GM21515 (cell line): ENCODE measurements around the gene ATXN7L1.
"Not testable (repeated sequence)": the region's sequence is repeated elsewhere in the genome, so short reads cannot be mapped to it uniquely, and the experiment has no call there.

ENCODE experiments used
- ATAC-seq: cut with Tn5 transposase; IDR thresholded peaks from one replicate; pipeline ENCODE4 v1.9.1; 2021; ENCODE audit not compliant: unreplicated experiment

The ATXN7L1 gene

GRCh38 chr7:105894131-105894530 lies 17.7 kb upstream of the ATXN7L1 start:
- ATAC-seq, result no peak

GRCh38 chr7:105892387-105892786 lies 16.0 kb upstream of the ATXN7L1 start:
- ATAC-seq, result no peak

- ATAC-seq, result no peak
Measured at GRCh38 chr7:105890290-105890997, 14.0 kb upstream of the ATXN7L1 start.

- no peak for ATAC-seq
Measured at GRCh38 chr7:105887569-105888189, 11.3 kb upstream of the ATXN7L1 start.

- ATAC-seq, result no peak
Measured at GRCh38 chr7:105886776-105887175, 10.4 kb upstream of the ATXN7L1 start.

- ATAC-seq, result no peak
Measured at GRCh38 chr7:105885387-105886111, 9.2 kb upstream of the ATXN7L1 start.

- ATAC-seq, result not testable (repeated sequence)
Measured at GRCh38 chr7:105883179-105883578, 6.8 kb upstream of the ATXN7L1 start.

GRCh38 chr7:105881439-105881838 lies 5.0 kb upstream of the ATXN7L1 start:
- no peak for ATAC-seq

GRCh38 chr7:105880571-105881330 lies 4.4 kb upstream of the ATXN7L1 start:
- ATAC-seq, result no peak

GRCh38 chr7:105879782-105880181 lies 3.4 kb upstream of the ATXN7L1 start:
- ATAC-seq, result no peak

GRCh38 chr7:105878746-105879605 lies 2.6 kb upstream of the ATXN7L1 start:
- ATAC-seq, result no peak

- no peak for ATAC-seq
Measured at GRCh38 chr7:105877736-105878135, 1.3 kb upstream of the ATXN7L1 start.

GRCh38 chr7:105876964-105877601 lies 684 bp upstream of the ATXN7L1 start:
- ATAC-seq, result no peak

- no peak for ATAC-seq
Measured at GRCh38 chr7:105875505-105875904, 894 bp downstream of the ATXN7L1 start.

GRCh38 chr7:105874055-105874454 lies 2.3 kb downstream of the ATXN7L1 start:
- no peak for ATAC-seq

GRCh38 chr7:105872491-105872890 lies 3.9 kb downstream of the ATXN7L1 start:
- ATAC-seq, result no peak

- ATAC-seq, result no peak
Measured at GRCh38 chr7:105871142-105871541, 5.3 kb downstream of the ATXN7L1 start.

- no peak for ATAC-seq
Measured at GRCh38 chr7:105866102-105866801, 10.1 kb downstream of the ATXN7L1 start.

- no peak for ATAC-seq
Measured at GRCh38 chr7:105863876-105864275, 12.5 kb downstream of the ATXN7L1 start.
